ENCODE data around the gene C4B.
"Not testable (repeated sequence)": the region's sequence is repeated elsewhere in the genome, so short reads cannot be mapped to it uniquely, and the experiment has no call there.

Gene C4B

GRCh38 chr6:31969712-31970603 is 44.6 kb upstream of the C4B start:
- no peak overlapping the region for H3K4me3 ChIP-seq (ENCODE audit: low read depth, low read length)
- no peak for DNase-seq (ENCODE audit: low read depth)
- TF ChIP-seq CTCF (IDR thresholded peaks at IDR 0.05; ENCODE audit: low read depth, low read length, missing control alignments): no peak

DNA sequence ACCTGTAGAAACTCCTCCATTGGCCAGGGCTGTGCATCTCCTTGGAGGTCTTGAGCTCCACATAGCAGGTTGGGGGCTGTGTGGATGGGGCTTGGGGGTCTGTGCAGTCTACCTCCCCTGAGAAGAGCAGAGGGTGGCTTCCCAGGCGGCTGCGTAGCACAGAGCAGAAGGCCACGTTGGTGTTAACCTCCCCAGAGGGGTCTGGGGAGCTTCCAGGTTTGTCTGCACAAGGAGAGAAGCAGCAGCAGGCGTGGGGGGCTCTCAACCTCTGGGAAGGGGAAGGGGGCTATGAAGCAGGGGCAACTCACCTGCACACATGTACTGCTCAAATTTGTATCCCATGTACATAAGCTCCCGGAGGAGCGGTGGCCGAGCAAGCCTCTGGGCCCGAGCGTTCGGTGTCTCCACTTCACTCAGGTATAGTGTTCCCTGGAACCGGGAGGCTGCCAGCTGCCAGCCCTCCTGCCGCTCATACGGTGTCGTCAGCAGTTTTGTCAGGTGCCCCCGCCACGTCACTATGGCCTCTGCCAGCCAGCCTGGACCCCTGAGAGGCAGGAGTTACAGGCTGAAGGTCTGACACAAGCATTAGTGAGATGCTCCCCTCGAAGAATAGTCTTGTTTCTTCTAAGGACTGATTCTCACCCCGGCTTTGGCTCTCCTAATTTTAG is 43.9 kb upstream of the C4B start:
- peak overlapping the region; percentile 96 for H3K4me3 ChIP-seq (ENCODE audit: low read depth, low read length)
- DNase-seq (ENCODE audit: low read depth): no peak
- TF ChIP-seq CTCF (IDR thresholded peaks at IDR 0.05; ENCODE audit: low read depth, low read length, missing control alignments): no peak

DNA sequence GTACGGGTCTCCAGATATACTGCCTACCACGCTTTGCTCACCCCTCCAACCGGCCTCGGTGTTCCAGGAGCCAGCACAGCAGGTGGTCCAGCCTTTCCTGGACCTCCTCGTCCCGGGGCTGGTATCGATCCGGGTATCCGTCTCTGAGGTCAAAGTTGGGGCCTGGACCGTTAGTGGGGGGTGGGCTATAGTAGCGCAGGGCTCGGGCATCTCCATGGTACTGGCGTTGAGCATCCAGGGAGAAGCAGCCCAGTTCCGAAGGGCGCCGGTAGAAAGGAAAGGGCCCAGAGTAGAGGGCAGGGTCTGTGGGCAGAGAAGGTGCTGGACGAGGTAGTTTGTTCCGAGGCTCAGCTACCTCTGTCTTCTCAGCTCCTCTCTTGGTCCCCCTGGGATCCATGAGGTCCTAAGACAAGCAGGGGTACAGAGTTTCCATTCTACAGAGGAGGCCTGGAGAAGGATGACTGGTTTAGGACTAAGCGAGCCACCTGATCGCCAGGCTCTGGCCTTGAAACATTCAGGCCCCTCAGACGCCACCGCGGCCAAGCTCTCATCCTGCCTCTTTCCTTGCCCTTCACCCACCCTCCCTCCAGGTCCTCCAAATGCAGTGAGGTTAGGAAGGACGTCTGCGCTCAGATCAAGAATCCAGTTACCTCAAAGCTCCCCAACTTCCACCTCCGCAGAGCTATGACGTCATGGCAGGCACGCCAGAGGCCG is 43.2 kb upstream of the C4B start:
- DNase-seq (ENCODE audit: low read depth): no peak
- TF ChIP-seq CTCF (IDR thresholded peaks at IDR 0.05; ENCODE audit: low read depth, low read length, missing control alignments): no peak
- peak overlapping the region; percentile 96 for H3K4me3 ChIP-seq (ENCODE audit: low read depth, low read length)

DNA sequence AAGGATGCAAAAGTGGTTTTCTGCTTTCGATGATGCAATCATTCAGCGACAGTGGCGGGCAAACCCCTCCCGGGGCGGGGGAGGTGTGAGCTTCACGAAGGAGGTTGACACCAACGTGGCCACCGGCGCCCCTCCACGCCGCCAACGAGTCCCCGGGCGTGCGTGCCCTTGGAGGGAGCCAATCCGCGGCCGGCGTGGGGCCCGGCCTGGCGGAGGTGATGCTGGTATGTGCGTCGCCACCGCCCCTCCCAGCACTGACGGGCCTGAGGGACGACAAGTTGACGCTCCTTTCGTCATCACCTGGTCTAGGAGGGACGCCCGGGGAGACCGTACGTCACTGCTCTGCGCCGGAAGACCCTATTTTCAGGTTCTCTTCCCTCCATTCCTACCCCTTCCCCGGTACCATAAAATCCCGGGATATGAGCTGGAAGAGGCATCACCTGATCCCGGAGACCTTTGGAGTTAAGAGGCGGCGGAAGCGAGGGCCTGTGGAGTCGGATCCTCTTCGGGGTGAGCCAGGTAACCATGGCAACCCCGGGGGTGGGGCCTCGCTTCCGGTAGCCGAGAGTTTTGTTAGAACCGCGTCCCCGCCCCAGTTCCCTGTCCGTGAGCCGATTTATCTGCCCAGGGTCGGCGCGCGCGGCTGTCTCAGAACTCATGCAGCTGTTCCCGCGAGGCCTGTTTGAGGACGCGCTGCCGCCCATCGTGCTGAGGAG is 42.4 kb upstream of the C4B start, which contains the start of gene DXO:
Gene DXO (minus strand): TSS at position 146 of the 716 bp plus-strand sequence. CDS start 463 bp downstream, outside the sequence.
- no peak for TF ChIP-seq CTCF (IDR thresholded peaks at IDR 0.05; ENCODE audit: low read depth, low read length, missing control alignments)
- DNase-seq (ENCODE audit: low read depth): peak; percentile 96
- peak within 1 kb of the TSS; percentile 96 for H3K4me3 ChIP-seq (ENCODE audit: low read depth, low read length)

DNA sequence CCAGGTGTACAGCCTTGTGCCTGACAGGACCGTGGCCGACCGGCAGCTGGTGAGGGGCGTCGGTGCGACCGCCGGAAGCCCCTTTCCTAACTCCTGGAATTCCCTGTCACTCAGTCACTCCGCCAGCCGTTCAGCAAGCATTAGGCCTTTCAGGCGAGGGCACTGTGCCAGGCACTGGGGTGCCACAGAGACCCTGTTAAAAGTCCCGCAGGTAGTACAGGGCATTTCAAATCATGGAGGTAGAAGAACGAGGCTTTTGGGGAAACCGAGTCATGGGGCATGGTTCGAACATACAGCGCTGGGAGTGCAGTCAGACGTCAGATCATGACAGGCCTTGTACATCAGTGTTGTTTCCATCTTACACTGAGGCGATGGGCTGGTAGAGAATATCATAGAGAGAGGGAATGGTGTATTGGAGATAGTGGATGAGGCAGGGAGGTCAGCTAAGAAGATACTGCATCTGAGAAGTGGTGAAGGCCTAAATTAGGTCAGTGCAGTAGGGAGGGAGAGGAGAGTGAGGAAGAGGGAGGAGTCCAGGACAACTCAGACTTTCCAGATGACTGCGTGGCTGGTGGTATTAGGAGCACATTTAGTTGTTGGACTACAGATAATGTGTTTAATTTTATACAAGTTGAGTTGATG is 41.8 kb upstream of the C4B start:
- no peak for DNase-seq (ENCODE audit: low read depth)
- no peak for TF ChIP-seq CTCF (IDR thresholded peaks at IDR 0.05; ENCODE audit: low read depth, low read length, missing control alignments)
- peak overlapping the region; percentile 96 for H3K4me3 ChIP-seq (ENCODE audit: low read depth, low read length)

DNA sequence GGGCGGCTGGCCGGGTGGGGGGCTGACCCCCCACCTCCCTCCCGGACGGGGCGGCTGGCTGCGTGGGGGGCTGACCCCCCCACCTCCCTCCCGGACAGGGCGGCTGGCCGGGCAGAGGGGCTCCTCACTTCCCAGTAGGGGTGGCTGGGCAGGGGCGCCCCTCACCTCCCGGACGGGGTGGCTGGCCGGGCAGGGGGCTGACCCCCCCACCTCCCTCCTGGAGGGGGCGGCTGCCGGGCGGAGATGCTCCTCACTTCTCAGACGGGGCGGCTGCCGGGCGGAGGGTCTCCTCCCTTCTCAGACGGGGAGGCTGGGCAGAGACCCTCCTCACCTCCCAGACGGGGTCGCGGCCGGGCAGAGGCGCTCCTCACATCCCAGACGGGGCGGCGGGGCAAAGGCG is 38.5 kb upstream of the C4B start:
- not testable (repeated sequence) for H3K4me3 ChIP-seq (ENCODE audit: low read depth, low read length); DNase-seq (ENCODE audit: low read depth)

Measured in GM12864 (cell line).